Fibroblast of skin of back (primary cell): ENCODE results near the gene PIGM.
A peak's percentile ranks its signal among the peaks of the same experiment; 100 is the strongest.
"Not testable (repeated sequence)": the region's sequence is repeated elsewhere in the genome, so short reads cannot be mapped to it uniquely, and the experiment has no call there.

Experiments
- DNase-seq: peaks from one replicate; pipeline ENCODE4 v3.0.0-alpha.2; 2013

The PIGM gene

DNA sequence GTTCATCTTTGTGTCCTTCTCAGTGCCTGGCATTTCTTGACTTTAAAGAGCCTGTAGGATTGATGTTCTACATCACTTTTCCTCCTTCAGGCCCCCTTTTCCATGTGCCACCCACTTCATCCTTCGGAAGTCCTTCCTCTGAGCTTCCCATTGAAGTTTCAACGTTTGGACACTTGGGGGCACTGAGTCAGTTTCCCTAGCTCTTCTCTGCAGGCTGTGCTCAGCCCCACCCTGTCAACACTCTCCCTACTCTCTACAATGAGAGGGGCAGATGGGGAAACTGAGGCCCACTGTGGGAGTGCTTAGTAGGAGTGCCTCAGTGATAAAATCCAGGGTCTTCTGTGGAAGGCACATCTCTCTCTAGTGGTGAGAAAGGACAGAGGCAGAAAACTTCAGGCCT is 26.3 kb upstream of the PIGM start:
- no peak for DNase-seq

- DNase-seq: no peak
Measured at GRCh38 chr1:160056648-160057169, 24.9 kb upstream of the PIGM start.

DNA sequence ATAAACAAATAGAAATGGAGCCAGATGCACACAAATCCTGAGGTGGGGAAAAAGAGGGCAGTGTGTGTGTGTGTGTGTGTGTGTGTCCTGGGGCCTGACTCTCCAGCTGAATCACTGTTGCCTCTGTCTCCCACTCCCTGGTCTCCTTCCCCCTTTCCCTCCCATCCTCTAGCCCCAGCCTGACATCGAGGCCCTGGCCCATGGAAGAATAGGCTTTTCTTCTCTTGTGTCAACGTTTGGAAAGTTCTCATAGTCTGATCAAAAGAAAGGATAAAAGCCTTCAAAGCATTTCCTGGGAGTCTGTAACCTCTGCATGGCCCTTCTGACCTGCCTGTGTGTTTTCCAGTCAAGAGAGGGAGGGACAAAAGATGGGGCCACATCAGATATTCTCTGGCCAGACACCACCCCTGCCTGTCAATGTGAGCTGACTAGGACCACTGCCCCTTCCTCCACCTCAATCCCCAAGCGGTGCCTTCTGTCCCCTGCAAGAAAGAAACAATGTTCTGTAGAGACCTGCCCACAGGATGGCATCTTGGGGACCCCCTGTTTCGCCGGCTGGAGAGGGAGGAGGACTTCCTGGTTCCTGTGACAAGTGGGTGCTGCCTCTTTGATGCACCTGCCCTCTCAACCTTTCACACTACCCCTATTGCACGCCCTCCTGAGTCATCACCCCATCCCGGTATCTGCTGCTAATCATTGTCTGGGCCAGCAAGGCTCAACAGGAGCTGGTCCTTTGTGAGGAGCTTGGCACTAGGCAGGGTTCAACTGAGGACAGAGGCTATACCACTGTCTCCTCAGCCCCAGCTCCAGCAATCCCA is 22.0 kb upstream of the PIGM start:
- no peak for DNase-seq

- DNase-seq: no peak
Measured at GRCh38 chr1:160052936-160053335, 21.1 kb upstream of the PIGM start.

DNA sequence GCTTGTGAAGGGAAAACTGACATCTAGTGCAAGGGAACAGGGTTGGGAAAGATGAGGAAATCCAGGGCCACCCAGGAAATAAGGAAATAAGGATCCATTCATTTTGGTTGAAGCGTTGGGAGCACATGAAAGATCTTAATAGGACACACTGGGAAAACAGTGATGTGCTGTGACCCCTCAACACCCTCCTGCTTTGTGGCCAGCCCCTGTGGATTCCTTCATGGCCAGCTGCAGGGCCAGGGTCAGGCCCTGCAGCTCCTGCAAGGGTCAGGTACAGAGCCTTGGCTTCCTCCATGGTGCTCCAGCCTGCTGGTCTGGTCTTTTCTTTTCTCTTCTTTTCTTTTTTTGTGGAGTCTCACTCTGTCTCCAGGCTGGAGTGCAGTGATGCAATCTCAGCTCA is 18.8 kb upstream of the PIGM start:
- DNase-seq: no peak

DNA sequence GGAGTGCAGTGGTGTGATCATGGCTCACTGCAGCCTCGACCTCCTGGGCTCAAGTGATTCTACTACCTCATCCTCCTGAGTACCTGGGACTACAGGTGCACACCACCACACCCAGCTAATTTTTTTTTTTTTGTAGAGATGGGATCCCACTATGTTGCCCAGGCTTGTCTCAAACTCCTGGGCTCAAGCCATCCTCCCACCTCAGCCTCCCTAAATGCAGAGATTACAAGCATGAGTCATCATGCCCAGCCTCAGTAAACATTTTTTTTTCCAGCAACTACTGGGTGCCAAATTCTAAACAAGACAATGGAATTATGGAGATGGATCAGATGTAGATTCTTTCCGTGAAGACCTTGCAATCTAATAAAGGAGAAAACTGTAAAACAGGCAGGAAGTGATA is 18.4 kb upstream of the PIGM start:
- DNase-seq: not testable (repeated sequence)

GRCh38 chr1:160049101-160049500 is 17.3 kb upstream of the PIGM start:
- no peak for DNase-seq

GRCh38 chr1:160048335-160048734 is 16.5 kb upstream of the PIGM start:
- DNase-seq: no peak

DNA sequence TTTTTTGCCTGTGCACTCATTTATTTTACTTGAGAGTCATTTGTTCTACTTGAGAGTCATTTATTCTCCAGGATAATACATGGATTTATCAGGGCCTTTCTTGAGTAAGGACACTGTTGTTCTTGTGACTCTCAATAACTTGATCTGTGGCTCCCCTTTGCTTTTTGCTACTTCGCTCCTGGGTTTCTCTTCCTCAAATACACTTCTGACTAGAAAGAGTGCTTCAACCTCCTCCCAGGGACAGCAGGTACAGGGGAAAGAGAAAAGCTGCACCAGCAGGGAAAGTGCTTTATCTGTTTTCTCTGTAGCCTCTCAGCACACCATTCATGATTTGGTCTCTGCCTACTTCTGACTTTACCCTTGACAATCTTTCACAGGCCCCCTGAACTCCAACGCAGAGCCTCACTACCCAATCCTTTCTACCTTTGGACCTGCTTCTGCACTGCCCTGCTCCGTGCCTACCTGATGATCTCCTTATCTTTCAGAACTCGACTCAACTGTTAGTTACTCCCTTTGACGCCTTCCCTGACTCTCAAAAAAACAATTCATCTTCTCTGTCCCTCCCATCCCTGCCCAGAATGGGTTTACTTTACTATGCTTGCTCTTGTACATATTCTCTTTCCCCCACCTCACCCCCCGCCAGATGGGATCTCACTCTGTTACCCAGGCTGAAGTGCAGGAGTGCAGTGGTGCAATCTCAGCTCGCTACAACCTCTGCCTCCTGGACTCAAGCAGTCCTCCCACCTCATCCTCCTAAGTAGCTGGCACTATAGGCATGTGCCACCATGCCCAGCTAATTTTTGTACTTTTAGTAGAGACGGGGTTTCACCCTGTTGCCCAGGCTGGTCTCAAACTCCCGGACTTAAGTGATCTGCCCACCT is 15.6 kb upstream of the PIGM start:
- no peak for DNase-seq

DNA sequence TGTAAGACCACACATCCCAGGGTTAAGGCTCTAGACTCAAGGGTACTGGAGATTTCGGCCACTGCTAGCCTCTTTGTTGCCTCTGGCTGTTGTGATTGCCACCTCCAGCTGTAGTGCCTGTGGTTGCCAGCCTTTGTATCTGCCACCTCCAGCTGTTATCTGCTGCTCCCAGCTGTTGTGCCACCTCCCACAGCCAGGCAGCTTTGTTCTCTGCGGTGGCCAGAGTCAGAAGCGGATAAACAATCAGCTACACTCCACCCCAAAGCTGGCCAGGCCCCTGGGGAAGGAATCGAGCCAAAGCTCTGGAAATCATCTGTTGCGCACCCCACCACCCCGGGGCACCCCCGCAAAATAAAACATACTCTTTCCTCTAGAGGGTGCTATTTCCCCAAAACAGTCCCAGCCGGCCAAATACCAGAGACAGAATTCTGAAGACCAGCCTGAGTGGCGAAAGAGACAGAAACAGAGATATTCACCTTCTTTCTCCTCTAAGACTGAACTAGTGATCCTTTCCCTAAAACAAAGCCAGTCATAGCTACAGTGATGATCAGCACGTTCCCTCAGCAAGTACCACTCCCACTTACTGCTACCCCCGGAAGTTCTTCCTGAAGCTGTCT is 14.8 kb upstream of the PIGM start:
- DNase-seq: peak; percentile 41

DNA sequence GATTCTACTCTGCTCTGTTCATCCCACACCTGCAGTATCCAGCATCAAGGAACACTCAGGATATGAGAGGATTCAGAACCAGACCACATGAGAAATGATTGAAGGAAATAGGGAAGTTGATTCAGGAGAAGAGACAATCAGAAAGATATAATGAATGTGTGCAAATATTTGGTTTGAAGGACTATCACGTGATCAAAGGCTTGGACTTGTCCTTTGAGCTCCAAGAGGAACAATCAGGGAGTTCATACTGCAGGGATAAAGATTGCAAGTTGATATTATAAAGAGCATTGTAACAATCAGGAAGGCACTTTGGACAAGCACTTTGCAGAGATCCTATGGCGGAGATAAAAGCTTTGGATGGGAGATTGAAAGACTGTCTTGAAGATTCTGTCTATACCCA is 13.9 kb upstream of the PIGM start:
- no peak for DNase-seq

DNA sequence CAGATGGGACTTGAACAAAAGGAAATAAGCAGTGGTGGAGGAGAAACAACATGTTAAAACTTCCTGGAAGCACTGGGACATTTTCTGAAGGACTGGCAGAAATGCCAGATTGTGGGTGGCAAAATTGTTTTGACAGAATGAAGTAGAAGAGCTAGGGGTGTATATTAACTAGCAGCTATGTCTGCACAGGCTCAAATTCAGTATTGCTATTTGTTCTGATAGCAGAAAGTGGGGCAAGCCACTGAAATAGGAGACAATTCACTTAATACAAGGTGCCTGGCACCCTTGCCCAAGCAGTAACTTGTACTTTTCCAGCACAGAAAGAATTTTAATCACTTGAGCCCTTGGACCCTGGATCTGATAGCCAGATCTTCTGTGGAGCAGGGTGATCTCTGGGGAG is 11.8 kb upstream of the PIGM start:
- no peak for DNase-seq

DNA sequence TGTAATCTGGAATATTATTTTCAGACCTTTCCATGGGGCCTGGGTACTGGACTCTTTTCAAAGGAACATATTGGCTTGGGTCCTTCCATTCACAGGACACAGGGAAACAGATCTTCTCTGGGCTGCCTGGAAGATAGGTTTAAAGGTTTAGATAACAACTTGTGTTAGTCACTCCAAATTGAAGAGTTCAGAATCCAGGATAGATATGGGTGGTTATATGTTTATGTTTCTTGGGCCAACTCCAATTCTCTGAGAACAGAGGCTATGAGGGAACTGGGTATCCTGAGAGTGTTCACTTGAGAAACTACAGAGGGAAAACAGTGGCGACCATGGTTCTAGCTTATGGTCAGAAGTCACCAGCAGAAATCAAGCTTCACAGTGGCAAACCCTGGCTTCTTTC is 8.7 kb upstream of the PIGM start:
- DNase-seq: no peak

- DNase-seq: no peak
Measured at GRCh38 chr1:160032165-160032820, 503 bp upstream of the PIGM start.

DNA sequence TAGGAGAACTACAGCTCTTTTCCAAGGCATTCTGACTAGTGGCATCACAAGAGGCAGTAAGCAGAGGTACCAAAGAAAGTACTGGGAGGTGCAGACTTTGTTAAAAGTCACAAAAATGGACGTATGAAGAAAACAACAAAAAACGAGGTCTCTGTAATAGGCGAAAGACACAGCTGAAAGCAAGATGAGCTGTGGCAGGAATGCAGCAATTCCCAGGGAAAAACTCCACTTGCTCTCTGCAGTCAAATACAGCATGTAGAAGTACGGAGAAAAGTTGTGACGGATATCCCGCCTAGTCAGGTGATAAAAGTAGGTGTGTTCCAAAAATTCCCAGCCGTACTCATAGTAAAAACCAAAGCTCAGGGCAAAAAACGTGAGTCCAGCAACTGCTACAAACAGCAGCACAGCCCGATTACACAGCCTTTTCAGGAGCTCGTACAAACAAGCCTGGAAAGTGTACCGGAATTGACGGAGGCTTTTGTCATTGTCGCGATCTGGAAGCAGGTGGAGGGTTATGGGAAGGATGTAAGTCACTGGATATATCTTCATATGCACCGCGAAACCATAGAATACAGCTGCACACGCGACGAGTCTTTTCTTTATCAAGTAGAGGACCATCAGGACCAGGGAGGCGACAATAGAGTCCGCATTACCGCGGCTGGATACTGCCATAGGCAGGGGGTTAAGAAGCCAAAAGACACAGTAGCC is 979 bp downstream of the PIGM start:
- no peak for DNase-seq

GRCh38 chr1:160028426-160028825 is 3.4 kb downstream of the PIGM start:
- no peak for DNase-seq

DNA sequence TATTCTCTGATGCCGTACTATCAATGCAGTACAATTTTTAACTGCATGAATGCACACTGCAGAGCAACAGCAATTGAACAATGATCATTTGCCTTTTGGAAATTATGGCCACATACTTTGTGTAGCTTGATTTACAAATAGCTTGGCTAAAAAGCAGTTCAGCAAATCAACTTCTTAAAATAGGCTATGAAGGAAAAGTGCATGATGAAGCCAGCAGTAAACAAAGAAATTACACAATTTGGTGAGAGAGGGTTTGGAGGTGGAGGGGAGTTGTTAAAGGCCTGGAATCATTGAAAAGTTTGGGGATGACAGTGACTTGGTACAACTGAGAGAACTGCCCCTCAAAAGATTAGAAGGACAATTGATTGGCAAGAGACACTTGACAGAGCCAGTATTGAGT is 6.5 kb downstream of the PIGM start:
- no peak for DNase-seq

DNA sequence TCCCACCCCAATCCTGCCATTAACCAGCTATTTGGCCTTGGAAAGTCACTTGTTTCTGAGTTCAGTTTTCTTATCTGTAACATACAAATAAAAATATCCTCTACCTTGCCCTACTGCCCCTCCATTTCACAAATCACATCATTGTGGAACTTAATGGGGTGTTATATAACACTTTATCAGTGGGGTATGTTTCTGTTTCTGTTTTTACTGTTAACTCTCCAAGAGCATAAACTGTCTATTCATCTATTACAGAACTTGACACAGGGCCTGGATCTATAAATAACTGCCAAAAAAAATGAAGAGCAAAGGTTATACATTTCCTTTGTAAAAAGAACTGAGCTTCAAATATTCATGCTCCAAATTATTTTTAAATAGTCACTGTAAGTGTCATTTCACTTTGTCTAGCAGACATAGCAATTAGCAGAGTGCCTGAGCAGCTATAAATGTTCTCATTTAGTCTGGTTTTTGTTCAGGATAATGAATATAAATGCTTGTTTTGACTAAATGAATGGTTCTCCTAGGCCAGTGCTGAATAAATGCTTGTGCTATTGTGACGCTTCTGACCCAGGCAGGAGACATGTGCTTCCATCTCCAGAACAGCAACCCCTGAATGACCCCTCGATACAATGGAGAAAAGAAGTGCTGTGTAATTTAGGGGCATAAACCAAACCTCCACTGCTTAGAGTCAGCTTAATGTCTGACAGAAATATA is 7.4 kb downstream of the PIGM start:
- DNase-seq: no peak

GRCh38 chr1:160022330-160023310 is 9.2 kb downstream of the PIGM start:
- DNase-seq: no peak
